HepG2 (cell line): ENCODE data around the gene HNRNPL. TPM values are rescaled to one million over a fixed set of nuclear protein-coding genes. Genes with fewer than 3 reads are reported as not detected.

Experiments used
- ATRX ChIP-seq: sonication (generic); formaldehyde crosslinking; IDR thresholded peaks from 2 replicates; pipeline ENCODE4 v1.4.0; 2020; ENCODE audit warnings: missing genetic modification reagents, borderline replicate concordance
- BORCS8-MEF2B ChIP-seq: sonication (generic); formaldehyde crosslinking; IDR thresholded peaks from 2 replicates; pipeline ENCODE4 v1.8.0; 2022; ENCODE audit warnings: mild to moderate bottlenecking, missing genetic modification reagents
- CC2D1A ChIP-seq: sonication (generic); formaldehyde crosslinking; IDR thresholded peaks from 2 replicates; pipeline ENCODE4 v1.8.1; 2023; ENCODE audit warnings: mild to moderate bottlenecking, missing genetic modification reagents
- EHMT2 ChIP-seq: fragments of 200-600 bp; sonication (generic); IDR thresholded peaks from 2 replicates; pipeline ENCODE4 v1.7.0; 2017; ENCODE audit warnings: antibody characterized with exemption, low read depth, low read length, borderline replicate concordance
- HDAC1 ChIP-seq: sonication (generic); formaldehyde crosslinking; IDR thresholded peaks from 2 replicates; pipeline ENCODE4 v1.5.1; 2020; ENCODE audit warnings: mild to moderate bottlenecking, missing genetic modification reagents
- MATR3 ChIP-seq: sonication (generic); formaldehyde crosslinking; IDR thresholded peaks from 2 replicates; pipeline ENCODE4 v1.4.0; 2020; ENCODE audit warnings: missing genetic modification reagents
- SNAPC2 ChIP-seq: sonication (generic); formaldehyde crosslinking; IDR thresholded peaks from 2 replicates; pipeline ENCODE4 v1.8.1; 2022; ENCODE audit warnings: mild to moderate bottlenecking, missing genetic modification reagents
- U2AF1 ChIP-seq: fragments of 200-400 bp; formaldehyde crosslinking; optimal IDR thresholded peaks from 2 replicates; pipeline ENCODE3; 2017; ENCODE audit warnings: mild to moderate bottlenecking, low read depth, low read length
- ZNF136 ChIP-seq: sonication (generic); formaldehyde crosslinking; IDR thresholded peaks from 2 replicates; pipeline ENCODE4 v1.8.1; 2022; ENCODE audit warnings: low read depth, mild to moderate bottlenecking, moderate library complexity, missing genetic modification reagents
- ZNF232 ChIP-seq: sonication (generic); formaldehyde crosslinking; IDR thresholded peaks from 2 replicates; pipeline ENCODE4 v1.4.0; 2020; ENCODE audit warnings: missing genetic modification reagents, borderline replicate concordance
- ZNF256 ChIP-seq: sonication (generic); formaldehyde crosslinking; conservative IDR thresholded peaks from 2 replicates; pipeline ENCODE4 v1.4.0; 2020; ENCODE audit warnings: missing genetic modification reagents
- ZNF354B ChIP-seq: sonication (generic); formaldehyde crosslinking; IDR thresholded peaks from 2 replicates; pipeline ENCODE4 v1.8.0; 2022; ENCODE audit warnings: mild to moderate bottlenecking, missing genetic modification reagents
- ZNF776 ChIP-seq: sonication (generic); formaldehyde crosslinking; IDR thresholded peaks from 2 replicates; pipeline ENCODE4 v1.4.0; 2020; ENCODE audit warnings: mild to moderate bottlenecking, missing genetic modification reagents
- ZNF839 ChIP-seq: sonication (generic); formaldehyde crosslinking; IDR thresholded peaks from 2 replicates; pipeline ENCODE4 v1.4.0; 2020; ENCODE audit warnings: missing genetic modification reagents, mild to moderate bottlenecking, borderline replicate concordance
- polyA plus RNA-seq, 8 experiments: library from polyadenylated mRNA; depleted of rRNA in 3 of 8; stranded (reverse) in 7 of 8; unstranded in 1 of 8; fragments of >200 nt; fragmentation: Illumina TruSeq in 4 of 8; extraction: Trizol in 4 of 8; gene quantifications; 2 replicates each; pipeline versions ENCODE4 v1.2.1 to v1.2.3, GENCODE V29; 2011 to 2016; ENCODE audit warnings: low read depth in 4 of 8, missing spikeins in 1 of 8, mixed read lengths in 1 of 8; ENCODE audit not compliant: insufficient read depth in 1 of 8
- total RNA-seq, 5 experiments: library from RNA; depleted of rRNA; stranded (reverse); fragments of >200 nt; fragmentation: Illumina TruSeq; extraction: Trizol; gene quantifications; 2 replicates each; pipeline ENCODE4 v1.2.3, GENCODE V29; 2016; ENCODE audit warnings: low read depth in 1 of 5
- TF ChIP-seq, protein P1 (sequence below): sonication (generic); formaldehyde crosslinking; IDR thresholded peaks from 2 replicates; pipeline ENCODE4 v1.4.0; 2020; ENCODE audit warnings: missing genetic modification reagents
- TF ChIP-seq, protein P2 (sequence below): fragments of 450-650 bp; IDR thresholded peaks from 2 replicates; pipeline ENCODE4 v1.6.1; 2017
- TF ChIP-seq, protein P3 (sequence below): IDR thresholded peaks from 2 replicates; pipeline ENCODE4 v1.6.1; 2016; ENCODE audit warnings: missing compliant biosample characterization, missing genetic modification reagents, borderline replicate concordance
- TF ChIP-seq, protein P4 (sequence below): sonication (generic); formaldehyde crosslinking; IDR thresholded peaks from 2 replicates; pipeline ENCODE4 v1.5.0; 2020; ENCODE audit warnings: mild to moderate bottlenecking, missing genetic modification reagents, borderline replicate concordance
- TF ChIP-seq, protein P5 (sequence below): sonication (generic); formaldehyde crosslinking; IDR thresholded peaks from 2 replicates; pipeline ENCODE4 v1.4.0; 2020; ENCODE audit warnings: mild to moderate bottlenecking, missing genetic modification reagents
- TF ChIP-seq, protein P6 (sequence below): sonication (generic); formaldehyde crosslinking; IDR thresholded peaks from 2 replicates; pipeline ENCODE4 v1.8.1; 2022; ENCODE audit warnings: mild to moderate bottlenecking, missing genetic modification reagents
- TF ChIP-seq, protein P7 (sequence below): sonication (generic); formaldehyde crosslinking; IDR thresholded peaks from 2 replicates; pipeline ENCODE4 v1.8.1; 2023; ENCODE audit warnings: missing genetic modification reagents, inconsistent platforms, borderline replicate concordance

Gene HNRNPL
- total and polyA plus RNA-seq, 2 of the 13 experiments (the other 11 are each of a cell fraction or from before 2014, with no cell fraction given): 156 to 278 TPM

DNA sequence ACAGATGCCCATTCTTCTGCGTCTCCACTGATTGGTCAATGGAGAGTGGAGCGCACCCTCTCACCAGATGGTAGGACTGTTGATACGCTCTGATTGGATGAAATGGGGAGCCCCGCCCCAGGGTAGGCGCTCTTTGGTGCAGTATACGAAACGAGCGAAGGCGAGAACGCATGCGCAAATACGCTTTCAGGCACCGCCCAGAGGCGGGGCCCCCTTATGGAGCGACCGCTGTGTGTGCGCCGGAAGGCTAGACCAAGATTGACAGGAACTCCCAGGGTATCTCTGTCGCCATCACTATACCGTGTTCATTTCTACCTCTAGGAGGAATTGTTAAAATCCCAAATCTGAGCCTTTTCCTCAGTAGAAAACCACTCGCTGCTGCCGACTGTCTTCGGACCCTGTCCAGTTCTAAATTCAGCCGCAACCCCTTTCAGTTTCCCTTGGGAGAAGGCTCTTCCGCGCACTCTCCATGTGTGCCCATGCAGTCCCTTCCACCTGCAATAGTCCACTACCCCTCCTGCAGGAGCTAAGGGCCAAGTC, 720 bp upstream of the HNRNPL start (continued):
- TF ChIP-seq, protein P1, sequence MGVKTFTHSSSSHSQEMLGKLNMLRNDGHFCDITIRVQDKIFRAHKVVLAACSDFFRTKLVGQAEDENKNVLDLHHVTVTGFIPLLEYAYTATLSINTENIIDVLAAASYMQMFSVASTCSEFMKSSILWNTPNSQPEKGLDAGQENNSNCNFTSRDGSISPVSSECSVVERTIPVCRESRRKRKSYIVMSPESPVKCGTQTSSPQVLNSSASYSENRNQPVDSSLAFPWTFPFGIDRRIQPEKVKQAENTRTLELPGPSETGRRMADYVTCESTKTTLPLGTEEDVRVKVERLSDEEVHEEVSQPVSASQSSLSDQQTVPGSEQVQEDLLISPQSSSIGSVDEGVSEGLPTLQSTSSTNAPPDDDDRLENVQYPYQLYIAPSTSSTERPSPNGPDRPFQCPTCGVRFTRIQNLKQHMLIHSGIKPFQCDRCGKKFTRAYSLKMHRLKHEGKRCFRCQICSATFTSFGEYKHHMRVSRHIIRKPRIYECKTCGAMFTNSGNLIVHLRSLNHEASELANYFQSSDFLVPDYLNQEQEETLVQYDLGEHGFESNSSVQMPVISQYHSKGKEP (CRISPR knock-in tag): no peak
- TF ChIP-seq ZNF776 (CRISPR knock-in tag): no peak
- no peak for TF ChIP-seq ZNF256 (CRISPR knock-in tag)
- TF ChIP-seq, protein P2, sequence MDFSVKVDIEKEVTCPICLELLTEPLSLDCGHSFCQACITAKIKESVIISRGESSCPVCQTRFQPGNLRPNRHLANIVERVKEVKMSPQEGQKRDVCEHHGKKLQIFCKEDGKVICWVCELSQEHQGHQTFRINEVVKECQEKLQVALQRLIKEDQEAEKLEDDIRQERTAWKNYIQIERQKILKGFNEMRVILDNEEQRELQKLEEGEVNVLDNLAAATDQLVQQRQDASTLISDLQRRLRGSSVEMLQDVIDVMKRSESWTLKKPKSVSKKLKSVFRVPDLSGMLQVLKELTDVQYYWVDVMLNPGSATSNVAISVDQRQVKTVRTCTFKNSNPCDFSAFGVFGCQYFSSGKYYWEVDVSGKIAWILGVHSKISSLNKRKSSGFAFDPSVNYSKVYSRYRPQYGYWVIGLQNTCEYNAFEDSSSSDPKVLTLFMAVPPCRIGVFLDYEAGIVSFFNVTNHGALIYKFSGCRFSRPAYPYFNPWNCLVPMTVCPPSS: no peak
- TF ChIP-seq HDAC1 (CRISPR knock-in tag): no peak
- TF ChIP-seq, protein P3, sequence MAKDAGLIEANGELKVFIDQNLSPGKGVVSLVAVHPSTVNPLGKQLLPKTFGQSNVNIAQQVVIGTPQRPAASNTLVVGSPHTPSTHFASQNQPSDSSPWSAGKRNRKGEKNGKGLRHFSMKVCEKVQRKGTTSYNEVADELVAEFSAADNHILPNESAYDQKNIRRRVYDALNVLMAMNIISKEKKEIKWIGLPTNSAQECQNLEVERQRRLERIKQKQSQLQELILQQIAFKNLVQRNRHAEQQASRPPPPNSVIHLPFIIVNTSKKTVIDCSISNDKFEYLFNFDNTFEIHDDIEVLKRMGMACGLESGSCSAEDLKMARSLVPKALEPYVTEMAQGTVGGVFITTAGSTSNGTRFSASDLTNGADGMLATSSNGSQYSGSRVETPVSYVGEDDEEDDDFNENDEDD (CRISPR knock-in tag): peak; percentile 10; the same call in 1 of the 2 replicates
- TF ChIP-seq U2AF1: no peak
- no peak for TF ChIP-seq SNAPC2 (CRISPR knock-in tag)
- no peak for TF ChIP-seq CC2D1A (CRISPR knock-in tag)
- TF ChIP-seq, protein P4, sequence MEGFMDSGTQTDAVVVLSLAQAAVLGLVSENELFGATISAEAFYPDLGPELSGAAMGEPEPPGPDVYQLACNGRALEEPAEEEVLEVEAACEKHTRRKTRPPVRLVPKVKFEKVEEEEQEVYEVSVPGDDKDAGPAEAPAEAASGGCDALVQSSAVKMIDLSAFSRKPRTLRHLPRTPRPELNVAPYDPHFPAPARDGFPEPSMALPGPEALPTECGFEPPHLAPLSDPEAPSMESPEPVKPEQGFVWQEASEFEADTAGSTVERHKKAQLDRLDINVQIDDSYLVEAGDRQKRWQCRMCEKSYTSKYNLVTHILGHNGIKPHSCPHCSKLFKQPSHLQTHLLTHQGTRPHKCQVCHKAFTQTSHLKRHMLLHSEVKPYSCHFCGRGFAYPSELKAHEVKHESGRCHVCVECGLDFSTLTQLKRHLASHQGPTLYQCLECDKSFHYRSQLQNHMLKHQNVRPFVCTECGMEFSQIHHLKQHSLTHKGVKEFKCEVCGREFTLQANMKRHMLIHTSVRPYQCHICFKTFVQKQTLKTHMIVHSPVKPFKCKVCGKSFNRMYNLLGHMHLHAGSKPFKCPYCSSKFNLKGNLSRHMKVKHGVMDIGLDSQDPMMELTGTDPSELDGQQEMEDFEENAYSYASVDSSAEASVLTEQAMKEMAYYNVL (CRISPR knock-in tag): no peak
- no peak for TF ChIP-seq MATR3 (CRISPR knock-in tag)
- TF ChIP-seq ZNF136: no peak
- no peak for TF ChIP-seq ATRX (CRISPR knock-in tag)
- TF ChIP-seq ZNF232 (CRISPR knock-in tag): no peak
- TF ChIP-seq, protein P5, sequence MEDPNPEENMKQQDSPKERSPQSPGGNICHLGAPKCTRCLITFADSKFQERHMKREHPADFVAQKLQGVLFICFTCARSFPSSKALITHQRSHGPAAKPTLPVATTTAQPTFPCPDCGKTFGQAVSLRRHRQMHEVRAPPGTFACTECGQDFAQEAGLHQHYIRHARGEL: no peak
- TF ChIP-seq, protein P6, sequence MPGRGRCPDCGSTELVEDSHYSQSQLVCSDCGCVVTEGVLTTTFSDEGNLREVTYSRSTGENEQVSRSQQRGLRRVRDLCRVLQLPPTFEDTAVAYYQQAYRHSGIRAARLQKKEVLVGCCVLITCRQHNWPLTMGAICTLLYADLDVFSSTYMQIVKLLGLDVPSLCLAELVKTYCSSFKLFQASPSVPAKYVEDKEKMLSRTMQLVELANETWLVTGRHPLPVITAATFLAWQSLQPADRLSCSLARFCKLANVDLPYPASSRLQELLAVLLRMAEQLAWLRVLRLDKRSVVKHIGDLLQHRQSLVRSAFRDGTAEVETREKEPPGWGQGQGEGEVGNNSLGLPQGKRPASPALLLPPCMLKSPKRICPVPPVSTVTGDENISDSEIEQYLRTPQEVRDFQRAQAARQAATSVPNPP (CRISPR knock-in tag): no peak; the same call in 1 of the 2 replicates
- no peak for TF ChIP-seq EHMT2
- TF ChIP-seq, protein P7, sequence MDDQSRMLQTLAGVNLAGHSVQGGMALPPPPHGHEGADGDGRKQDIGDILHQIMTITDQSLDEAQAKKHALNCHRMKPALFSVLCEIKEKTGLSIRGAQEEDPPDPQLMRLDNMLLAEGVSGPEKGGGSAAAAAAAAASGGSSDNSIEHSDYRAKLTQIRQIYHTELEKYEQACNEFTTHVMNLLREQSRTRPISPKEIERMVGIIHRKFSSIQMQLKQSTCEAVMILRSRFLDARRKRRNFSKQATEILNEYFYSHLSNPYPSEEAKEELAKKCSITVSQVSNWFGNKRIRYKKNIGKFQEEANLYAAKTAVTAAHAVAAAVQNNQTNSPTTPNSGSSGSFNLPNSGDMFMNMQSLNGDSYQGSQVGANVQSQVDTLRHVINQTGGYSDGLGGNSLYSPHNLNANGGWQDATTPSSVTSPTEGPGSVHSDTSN: no peak
- TF ChIP-seq BORCS8-MEF2B (CRISPR knock-in tag): no peak
- no peak; the same call in 1 of the 2 replicates for TF ChIP-seq ZNF354B (CRISPR knock-in tag)
- TF ChIP-seq ZNF839 (CRISPR knock-in tag): no peak
